K562 (cell line): ENCODE data around the gene EMC9. TPM values are rescaled to one million over a fixed set of nuclear protein-coding genes. Genes with fewer than 3 reads are reported as not detected.

ENCODE experiments used
- ATAC-seq: fragments of 200-7000 bp; cut with Tn5 transposase; 3 replicates; pipeline ENCODE4 v1.9.1; 2020; ENCODE audit warnings: moderate library complexity
- BruUV-seq: library from RNA; stranded (reverse); fragments of 400-500 nt; replicated peaks from 2 replicates; lab custom pipeline; 2021; lab: Mats Ljungman, UMichigan
- CTCF ChIA-PET: fragments of 300-600 bp; formaldehyde crosslinking; extraction: SDS; loops from one replicate; lab custom pipeline; 2021; ENCODE audit warnings: low intra/inter-chr PET ratio; lab: Yijun Ruan, JAX
- POLR2A ChIA-PET: fragments of 300-600, 350-650 bp; sonication (Branson Sonifier 250); formaldehyde crosslinking; extraction: SDS; loops from one replicate; lab custom pipeline; 2021; ENCODE audit warnings: antibody characterized with exemption, inconsistent platforms; lab: Yijun Ruan, JAX
- DNase-seq, 4 experiments: peaks; one replicate each; pipeline versions ENCODE4 v3.0.0 to v3.0.0-alpha.2; 2011 to 2018; ENCODE audit warnings: low spot score in 3 of 4, mixed read lengths in 3 of 4; ENCODE audit errors: extremely low read depth in 1 of 4
- FAIRE-seq: peaks from 2 replicates; lab custom pipeline; 2011; peaks lifted over from hg19 to GRCh38; lab: Jason Lieb, UNC
- H2AFZ ChIP-seq: 2 replicates; pipeline ENCODE4 v1.6.0; 2011; ENCODE audit warnings: low read depth, low read length, control low read depth, inconsistent platforms
- H3K27ac ChIP-seq: fragments of 200-600 bp; 3 replicates; pipeline ENCODE4 v1.8.0; 2011; ENCODE audit warnings: low read depth, mild to moderate bottlenecking, control low read depth, inconsistent platforms, low read length, moderate library complexity, mixed read lengths; ENCODE audit errors: extremely low read depth
- H3K27me3 ChIP-seq, 2 experiments: fragments of 300-600 bp in 1 of 2; 2 replicates in 1 of 2; 3 replicates in 1 of 2; pipeline versions ENCODE4 v1.6.0 to v1.8.0; 2011; ENCODE audit warnings: inconsistent platforms in 2 of 2, low read length in 2 of 2, mild to moderate bottlenecking in 1 of 2, mixed read lengths in 1 of 2, moderate library complexity in 1 of 2; ENCODE audit not compliant: control insufficient read depth in 2 of 2, insufficient read depth in 2 of 2
- H3K36me3 ChIP-seq: fragments of 300-600 bp; 3 replicates; pipeline ENCODE4 v1.8.0; 2011; ENCODE audit warnings: mild to moderate bottlenecking, low read length, inconsistent platforms; ENCODE audit not compliant: control insufficient read depth, insufficient read depth
- H3K4me1 ChIP-seq, 2 experiments: fragments of 200-600 bp in 1 of 2; replicated peaks in 1 of 2; 2 replicates in 1 of 2; 3 replicates in 1 of 2; pipeline versions ENCODE4 v1.5.1 to v1.8.0; 2011; ENCODE audit warnings: inconsistent platforms in 2 of 2, low read length in 2 of 2, mild to moderate bottlenecking in 1 of 2, mixed read lengths in 1 of 2, moderate library complexity in 1 of 2; ENCODE audit not compliant: control insufficient read depth in 2 of 2, insufficient read depth in 2 of 2
- H3K4me2 ChIP-seq: 2 replicates; pipeline ENCODE4 v1.6.1; 2011; ENCODE audit warnings: low read length, control low read depth, inconsistent platforms, mixed read lengths; ENCODE audit not compliant: insufficient read depth
- H3K4me3 ChIP-seq: fragments of 200-600 bp; sonication (generic), shearing (Covaris generic); 2 replicates; pipeline ENCODE4 v1.5.1; 2016; ENCODE audit warnings: control low read depth, inconsistent platforms
- H3K79me2 ChIP-seq: fragments of 200-600 bp; 3 replicates; pipeline ENCODE4 v1.8.0; 2011; ENCODE audit warnings: low read length, inconsistent platforms; ENCODE audit not compliant: control insufficient read depth, insufficient read depth
- H3K9ac ChIP-seq, 2 experiments: 2 replicates each; pipeline versions ENCODE4 v1.6.0 to v1.6.1; 2011; ENCODE audit warnings: low read depth in 2 of 2, low read length in 2 of 2, control low read depth in 1 of 2, inconsistent platforms in 1 of 2, mild to moderate bottlenecking in 1 of 2, mixed read lengths in 1 of 2; ENCODE audit not compliant: insufficient read depth in 1 of 2
- H3K9me1 ChIP-seq: one replicate; pipeline ENCODE4 v1.6.0; 2011; ENCODE audit warnings: inconsistent platforms, mild to moderate bottlenecking, low read length, moderate library complexity; ENCODE audit not compliant: control insufficient read depth, insufficient read depth
- H3K9me3 ChIP-seq: replicated peaks from 2 replicates; pipeline ENCODE4 v1.5.1; 2011; ENCODE audit warnings: low read depth, low read length, inconsistent platforms; ENCODE audit not compliant: control insufficient read depth, insufficient read depth
- H4K20me1 ChIP-seq: replicated peaks from 2 replicates; pipeline ENCODE4 v1.6.1; 2011; ENCODE audit warnings: low read length, inconsistent platforms, mixed read lengths; ENCODE audit not compliant: control insufficient read depth, insufficient read depth
- GMEB1 ChIP-seq: fragments of 250-450 bp; sonication (Bioruptor Pico); IDR thresholded peaks from 2 replicates; pipeline ENCODE4 v1.4.0; 2020; ENCODE audit warnings: mild to moderate bottlenecking
- NCOA2 ChIP-seq, 2 experiments: fragments of 450-650 bp; IDR thresholded peaks; 2 replicates each; pipeline ENCODE4 v1.6.1; 2018; ENCODE audit warnings: mild to moderate bottlenecking in 2 of 2, moderate library complexity in 1 of 2; ENCODE audit not compliant: partially characterized antibody in 2 of 2
- POLR2G ChIP-seq: fragments of 200-400 bp; formaldehyde crosslinking; IDR thresholded peaks from 2 replicates; pipeline ENCODE4 v1.6.1; 2017; ENCODE audit warnings: low read depth, mild to moderate bottlenecking, antibody characterized with exemption, low read length, moderate library complexity
- SIN3B ChIP-seq: fragments of 450-650 bp; IDR thresholded peaks from 2 replicates; pipeline ENCODE4 v1.6.1; 2017; ENCODE audit warnings: low read depth, mild to moderate bottlenecking, moderate library complexity
- WGBS: fragments of 100-300 bp; shearing (Covaris generic); methylation state at CpG from one replicate; pipeline ENCODE4 v1.1.6; 2016; ENCODE audit warnings: low coverage, mixed read lengths; ENCODE audit not compliant: insufficient coverage; ENCODE audit errors: missing lambda C conversion rate; 5-methylcytosine and 5-hydroxymethylcytosine counted together
- in situ Hi-C: fragments of 300-500 bp; cut with MboI; formaldehyde crosslinking; loops from 4 replicates; pipeline ENCODE4 v1.15.0; 2018; ENCODE audit warnings: inconsistent platforms, mixed read lengths
- intact Hi-C: fragments of 100-400 bp; cut with micrococcal nuclease; formaldehyde crosslinking; loops from 2 replicates; pipeline ENCODE4 v1.14.2; 2022
- polyA plus RNA-seq, 8 experiments: library from polyadenylated mRNA; depleted of rRNA in 4 of 8; stranded (reverse) in 5 of 8; unstranded in 3 of 8; fragments of >200 nt; fragmentation: Nextera tagmentation in 2 of 8; fragmentation: Illumina TruSeq in 1 of 8; extraction: Ambion mirVana in 2 of 8; extraction: Trizol in 1 of 8; gene quantifications; 2 replicates each; pipeline versions ENCODE4 v1.2.1 to v1.2.3, GENCODE V29; 2011 to 2014; ENCODE audit warnings: inconsistent platforms in 1 of 8, missing spikeins in 1 of 8
- total RNA-seq, 7 experiments: library from RNA; depleted of rRNA in 6 of 7; stranded (reverse); fragments of >200 nt in 6 of 7; fragmentation: Illumina TruSeq in 2 of 7; extraction: Trizol in 2 of 7; gene quantifications; 2 replicates each; pipeline versions ENCODE4 v1.2.1 to v1.2.3, GENCODE V29; 2011 to 2021; ENCODE audit warnings: low replicate concordance in 1 of 7

Gene EMC9
- total and polyA plus RNA-seq, 9 of the 15 experiments (the other 6 are each of a cell fraction or from before 2014, with no cell fraction given), result 3.1 to 13.2 (median 7.8) TPM

DNA sequence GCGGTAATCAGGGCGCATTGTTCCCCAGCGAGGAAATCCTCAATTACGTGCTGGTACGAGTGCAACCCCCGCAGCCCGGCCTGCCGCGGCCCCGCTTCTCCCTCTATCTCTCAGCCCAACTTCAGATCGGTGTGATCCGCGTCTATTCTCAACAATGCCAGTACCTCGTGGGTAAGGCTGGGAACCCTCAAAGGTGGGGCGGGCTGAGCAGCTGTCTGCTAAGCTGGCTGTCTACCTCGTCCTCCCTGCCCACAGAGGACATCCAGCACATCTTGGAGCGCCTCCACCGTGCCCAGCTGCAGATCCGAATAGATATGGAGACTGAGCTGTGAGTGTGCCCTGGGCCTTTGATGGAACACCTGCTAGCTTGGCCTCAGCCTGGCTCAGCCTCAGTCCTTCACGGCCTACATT lies 31.5 kb upstream of the EMC9 start:
- POLR2A ChIA-PET, result interaction anchor here (1.1 to 1.3 kb wide), 2 partner anchors 12 to 37 kb away, joined by 3 to 7 read pairs; partner anchors contain the start of genes IRF9 and PSME1

More for the DNA sequence above, 31.5 kb upstream of the EMC9 start:
- no peaks in the 10 kb centered on the region; the same call in 1 of the 3 replicates for H3K36me3 ChIP-seq
- CTCF ChIA-PET, result no interaction called here
- H3K4me2 ChIP-seq, result no peak overlapping the region
- WGBS, result 70% methylated on average over 9 of the region's 20 CpGs
- H4K20me1 ChIP-seq, result no peaks in the 10 kb centered on the region
- H3K9me1 ChIP-seq, result no peaks in the 10 kb centered on the region
- no peak for FAIRE-seq
- no peak for ATAC-seq
- no peak overlapping the region for H2AFZ ChIP-seq
- H3K27ac ChIP-seq, result no peak overlapping the region
- no peaks in the 10 kb centered on the region for H3K79me2 ChIP-seq
- no TSS peak for BruUV-seq
- in situ Hi-C loops, result no loop called here
- no peak overlapping the region for H3K4me3 ChIP-seq
- intact Hi-C loops, result no loop called here
- TF ChIP-seq SIN3B (no peak), POLR2G (0 out of 2 replicates have a peak, but pooled peaks have one; percentile 34), GMEB1 (CRISPR knock-in tag) (no peak), NCOA2 (IDR thresholded peaks at IDR 0.05; ENCODE audit: partially characterized antibody in 2 of 2) (no peak)
- H3K4me1 ChIP-seq, result no peaks in the 10 kb centered on the region; a peak in 3 of 5 replicates
- H3K9ac ChIP-seq, result no peak overlapping the region
- no peak for DNase-seq
- H3K9me3 ChIP-seq, result no peaks in the 10 kb centered on the region
- H3K27me3 ChIP-seq, result no peaks in the 10 kb centered on the region
